Heart left ventricle (tissue), 13 donors: ENCODE data around the gene STK11.

ENCODE experiments used
- CTCF ChIP-seq, 12 donors: fragments of 200-600 bp; sonication (generic) in 4 of 12; IDR thresholded peaks; one replicate each; pipeline versions ENCODE4 v1.5.0 to v1.8.0; 2018 to 2022; ENCODE audit warnings: antibody characterized with exemption in 12 of 12, mild to moderate bottlenecking in 5 of 12
- POLR2A ChIP-seq, 2 donors: fragments of 450-650 bp; IDR thresholded peaks; one replicate each; pipeline ENCODE4 v1.6.1; 2017; ENCODE audit warnings: antibody characterized with exemption in 2 of 2, mild to moderate bottlenecking in 2 of 2, moderate library complexity in 2 of 2
- donor health status: ischemic (EF 13 %, LVEDD 7.1; RV severe dilation, severe dysfunction).
- donor health status: DM: no; HTN: yes; CAD: no.
- donor health status: DM: no; HTN: no; CAD: no.
- donor health status: ischemic (EF 25% LVEDD 6.9; RV normal size, moderate dysfunction).
- donor health status: ischemic (EF 25% LVEDD 5.7; RV mildly dilated, moderate dysfunction).
- donor health status: ischemic (EF 35%, LVEDD 5.7; RV mildly dilated, moderate dysfunction).
- donor health status: nonischemic (EF 11% LVEDD 7.7; RV severe dilation, severe dysfunction).
- donor health status: DM: yes; HTN: yes; CAD: no.
- donor health status: PGD.
- donor health status: ischemic (EF 29% LVEDD 5.4; RV normal size, mild dysfunction).
- donor health status: nonischemic (EF 23%, LVEDD 6.1; RV moderate dilation, normal function).

GRCh38 chr19:1156305-1156801, 49.2 kb upstream of the STK11 start:
- TF ChIP-seq CTCF (IDR thresholded peaks at IDR 0.05) = no peak
- no peak for TF ChIP-seq POLR2A (IDR thresholded peaks at IDR 0.05)
